Fibroblast of mammary gland (primary cell): Measurements from ENCODE around the gene OR7A17.

ENCODE experiments used
- DNase-seq: peaks from one replicate; pipeline ENCODE4 v3.0.0-alpha.2; 2010; ENCODE audit warnings: low read depth
- H3K4me3 ChIP-seq: 2 replicates; pipeline ENCODE4 v1.5.1; 2011; ENCODE audit warnings: low read depth, mild to moderate bottlenecking, low read length, moderate library complexity; ENCODE audit not compliant: control insufficient read depth
- CTCF ChIP-seq: conservative IDR thresholded peaks from 2 replicates; pipeline ENCODE4 v1.5.1; 2011; ENCODE audit warnings: low read depth, low read length, inconsistent platforms; ENCODE audit not compliant: control insufficient read depth, insufficient read depth

Gene OR7A17

GRCh38 chr19:14889994-14890642 is 4.2 kb upstream of the OR7A17 start:
- no peak overlapping the region for H3K4me3 ChIP-seq
- TF ChIP-seq CTCF: no peak
- no peak for DNase-seq

GRCh38 chr19:14871619-14872230 is 14.2 kb downstream of the OR7A17 start:
- DNase-seq: peak; percentile 11
- TF ChIP-seq CTCF: peak; percentile 45

GRCh38 chr19:14868497-14868896 is 17.4 kb downstream of the OR7A17 start:
- no peak for DNase-seq
- no peak for TF ChIP-seq CTCF
- H3K4me3 ChIP-seq: no peak overlapping the region

More at GRCh38 chr19:14871619-14872230, 14.2 kb downstream of the OR7A17 start:
- no peak overlapping the region for H3K4me3 ChIP-seq

- no peak for DNase-seq
- no peak within 1 kb of the TSS for H3K4me3 ChIP-seq
- TF ChIP-seq CTCF: no peak
These were observed 37.1 kb downstream of the OR7A17 start, which contains the start of gene OR7A10 for GRCh38 chr19:14848822-14849221. Gene OR7A10, minus strand, starts transcription at chr19:14848922. Its CDS starts 7,045 bp downstream, at chr19:14841877.

- TF ChIP-seq CTCF: no peak
- DNase-seq: peak; percentile 28
- H3K4me3 ChIP-seq: no peak overlapping the region
These were observed 42.4 kb downstream of the OR7A17 start for GRCh38 chr19:14843578-14843977.

- H3K4me3 ChIP-seq: no peak overlapping the region
- DNase-seq: no peak
- no peak for TF ChIP-seq CTCF
These were observed 42.8 kb downstream of the OR7A17 start for GRCh38 chr19:14843169-14843568.
